ENCODE results near the gene MRPS24.
"Not testable (repeated sequence)": the region's sequence is repeated elsewhere in the genome, so short reads cannot be mapped to it uniquely, and the experiment has no call there.

The MRPS24 gene

GRCh38 chr7:43824963-43825362 lies 44.4 kb downstream of the MRPS24 start:
- Histone ChIP-seq H3K36me3 (replicated peaks) (no peaks in the 10 kb centered on the region), H3K27me3 (replicated peaks) (peaks cover 6% of the 10 kb centered on the region), H3K4me3 (ENCODE audit: low read depth, low read length) (no peak overlapping the region), H3K27ac (no peak overlapping the region)
- in situ Hi-C loops (cut with HindIII; ENCODE audit: low pct_ligation_motif_present, low sequenced_read_pairs): no loop called here
- no peak for TF ChIP-seq CTCF (IDR thresholded peaks at IDR 0.05; ENCODE audit: low read depth, low read length, missing control alignments)
- no peak for DNase-seq

GRCh38 chr7:43824513-43824912 lies 44.8 kb downstream of the MRPS24 start:
- in situ Hi-C loops (cut with HindIII; ENCODE audit: low pct_ligation_motif_present, low sequenced_read_pairs); H3K4me3 ChIP-seq (ENCODE audit: low read depth, low read length); H3K27ac ChIP-seq; DNase-seq; H3K36me3 ChIP-seq (replicated peaks); H3K27me3 ChIP-seq (replicated peaks): not testable (repeated sequence)

- no peaks in the 10 kb centered on the region for H3K36me3 ChIP-seq (replicated peaks)
- TF ChIP-seq CTCF (IDR thresholded peaks at IDR 0.05; ENCODE audit: low read depth, low read length, missing control alignments): no peak
- no peak overlapping the region for H3K4me3 ChIP-seq (ENCODE audit: low read depth, low read length)
- in situ Hi-C loops (cut with HindIII; ENCODE audit: low pct_ligation_motif_present, low sequenced_read_pairs): no loop called here
- peaks cover 6% of the 10 kb centered on the region for H3K27me3 ChIP-seq (replicated peaks)
- no peak for DNase-seq
- H3K27ac ChIP-seq: no peak overlapping the region
Observed at GRCh38 chr7:43823941-43824340, 45.4 kb downstream of the MRPS24 start.

GRCh38 chr7:43823425-43823824 lies 45.9 kb downstream of the MRPS24 start:
- H3K36me3 ChIP-seq (replicated peaks); in situ Hi-C loops (cut with HindIII; ENCODE audit: low pct_ligation_motif_present, low sequenced_read_pairs); H3K27ac ChIP-seq; H3K27me3 ChIP-seq (replicated peaks); DNase-seq; H3K4me3 ChIP-seq (ENCODE audit: low read depth, low read length): not testable (repeated sequence)
